ENCODE data around the gene PPM1E.

DNA sequence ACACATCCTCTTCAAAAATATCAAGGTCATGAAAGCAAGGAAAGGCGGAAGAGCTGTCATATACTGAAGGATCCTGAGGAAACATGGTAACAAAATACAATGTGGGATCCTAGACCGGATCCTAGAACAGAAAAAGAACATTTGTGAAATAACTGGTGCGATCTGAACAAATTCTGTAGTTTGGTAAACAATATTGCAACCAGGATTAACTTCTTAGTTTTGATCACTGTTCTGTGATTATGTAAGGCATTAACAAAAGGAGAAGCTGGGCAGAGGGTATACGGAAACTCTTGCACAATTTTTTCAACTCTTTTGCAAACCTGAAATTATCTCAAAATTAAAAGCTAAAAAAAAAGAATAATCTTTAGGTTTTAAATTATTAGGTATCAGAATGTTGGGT is 241.3 kb downstream of the PPM1E start:
- TF ChIP-seq, protein P1, sequence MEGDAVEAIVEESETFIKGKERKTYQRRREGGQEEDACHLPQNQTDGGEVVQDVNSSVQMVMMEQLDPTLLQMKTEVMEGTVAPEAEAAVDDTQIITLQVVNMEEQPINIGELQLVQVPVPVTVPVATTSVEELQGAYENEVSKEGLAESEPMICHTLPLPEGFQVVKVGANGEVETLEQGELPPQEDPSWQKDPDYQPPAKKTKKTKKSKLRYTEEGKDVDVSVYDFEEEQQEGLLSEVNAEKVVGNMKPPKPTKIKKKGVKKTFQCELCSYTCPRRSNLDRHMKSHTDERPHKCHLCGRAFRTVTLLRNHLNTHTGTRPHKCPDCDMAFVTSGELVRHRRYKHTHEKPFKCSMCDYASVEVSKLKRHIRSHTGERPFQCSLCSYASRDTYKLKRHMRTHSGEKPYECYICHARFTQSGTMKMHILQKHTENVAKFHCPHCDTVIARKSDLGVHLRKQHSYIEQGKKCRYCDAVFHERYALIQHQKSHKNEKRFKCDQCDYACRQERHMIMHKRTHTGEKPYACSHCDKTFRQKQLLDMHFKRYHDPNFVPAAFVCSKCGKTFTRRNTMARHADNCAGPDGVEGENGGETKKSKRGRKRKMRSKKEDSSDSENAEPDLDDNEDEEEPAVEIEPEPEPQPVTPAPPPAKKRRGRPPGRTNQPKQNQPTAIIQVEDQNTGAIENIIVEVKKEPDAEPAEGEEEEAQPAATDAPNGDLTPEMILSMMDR (conservative IDR thresholded peaks at IDR 0.05; ENCODE audit: low read length), result no peak
- TF ChIP-seq EZH2phosphoT487 (IDR thresholded peaks at IDR 0.05; ENCODE audit: borderline replicate concordance), result no peak

Measured in Loucy (cell line).